ENCODE results near the gene EPX. TPM values are rescaled to one million over a fixed set of nuclear protein-coding genes. Genes with fewer than 3 reads are reported as not detected.

The EPX gene
- total RNA-seq, 4 donors from 2014 or later = not detected

GRCh38 chr17:58228679-58229078 lies 36.2 kb downstream of the EPX start:
- Histone ChIP-seq H3K27ac (no peak overlapping the region), H3K4me3 (no peak overlapping the region), H3K36me3 (no peaks in the 10 kb centered on the region), H3K4me1 (peaks cover 0 to 6% (median 0%) of the 10 kb centered on the region in 4 donors), H3K27me3 (no peaks in the 10 kb centered on the region), H3K9me3 (no peaks in the 10 kb centered on the region)
- TF ChIP-seq CTCF (IDR thresholded peaks at IDR 0.05) (no peak), POLR2A (IDR thresholded peaks at IDR 0.05) (no peak)
- no peak for DNase-seq

GRCh38 chr17:58229384-58229783 lies 36.9 kb downstream of the EPX start:
- DNase-seq = no peak
- Histone ChIP-seq H3K9me3 (no peaks in the 10 kb centered on the region), H3K4me1 (peaks cover 0 to 6% (median 0%) of the 10 kb centered on the region in 4 donors), H3K36me3 (no peaks in the 10 kb centered on the region), H3K27me3 (no peaks in the 10 kb centered on the region), H3K4me3 (no peak overlapping the region), H3K27ac (no peak overlapping the region)
- TF ChIP-seq CTCF (IDR thresholded peaks at IDR 0.05) (no peak), POLR2A (IDR thresholded peaks at IDR 0.05) (no peak)

- Histone ChIP-seq H3K4me3 (no peak overlapping the region), H3K27me3 (no peaks in the 10 kb centered on the region), H3K36me3 (no peaks in the 10 kb centered on the region), H3K4me1 (peaks cover 0 to 6% (median 0%) of the 10 kb centered on the region in 4 donors), H3K9me3 (no peaks in the 10 kb centered on the region), H3K27ac (no peak overlapping the region)
- TF ChIP-seq CTCF (IDR thresholded peaks at IDR 0.05) = no peak
- no peak for TF ChIP-seq POLR2A (IDR thresholded peaks at IDR 0.05)
- DNase-seq = no peak
Measured at GRCh38 chr17:58229881-58230280, 37.4 kb downstream of the EPX start.

GRCh38 chr17:58231641-58232040 lies 39.1 kb downstream of the EPX start:
- DNase-seq = no peak
- Histone ChIP-seq H3K4me3 (no peak overlapping the region), H3K27me3 (no peaks in the 10 kb centered on the region), H3K4me1 (peaks cover 0 to 6% (median 0%) of the 10 kb centered on the region in 4 donors), H3K27ac (no peak overlapping the region), H3K36me3 (no peaks in the 10 kb centered on the region), H3K9me3 (no peaks in the 10 kb centered on the region)
- no peak for TF ChIP-seq CTCF (IDR thresholded peaks at IDR 0.05)
- TF ChIP-seq POLR2A (IDR thresholded peaks at IDR 0.05) = no peak

- H3K4me3 ChIP-seq = no peak overlapping the region
- DNase-seq = peak in 1 of 3 donors; percentile 52
- peak overlapping the region in 2 of 4 donors; percentile 51 to 75 for H3K27ac ChIP-seq
- no peaks in the 10 kb centered on the region for H3K36me3 ChIP-seq
- no peak for TF ChIP-seq POLR2A (IDR thresholded peaks at IDR 0.05)
- TF ChIP-seq CTCF (IDR thresholded peaks at IDR 0.05) = no peak
- H3K27me3 ChIP-seq = no peaks in the 10 kb centered on the region
- H3K4me1 ChIP-seq = peaks cover 0 to 6% (median 0%) of the 10 kb centered on the region in 4 donors
- H3K9me3 ChIP-seq = no peaks in the 10 kb centered on the region
Measured at GRCh38 chr17:58232707-58233156, 40.2 kb downstream of the EPX start.

GRCh38 chr17:58233543-58233942 lies 41.0 kb downstream of the EPX start:
- Histone ChIP-seq H3K4me1 (peaks cover 0 to 6% (median 0%) of the 10 kb centered on the region in 4 donors), H3K27me3 (no peaks in the 10 kb centered on the region), H3K4me3 (no peak overlapping the region), H3K27ac (peak overlapping the region in 2 of 4 donors; percentile 47 to 51), H3K36me3 (no peaks in the 10 kb centered on the region), H3K9me3 (no peaks in the 10 kb centered on the region)
- no peak for DNase-seq
- TF ChIP-seq CTCF (IDR thresholded peaks at IDR 0.05) (no peak), POLR2A (IDR thresholded peaks at IDR 0.05) (no peak)

Measured in Peyer's patch (tissue), 4 donors.